Stimulated activated CD4-positive, alpha-beta T cell treated with anti-CD3 and anti-CD28 coated beads, Interleukin-15, amount 100 ng/mL, for 24 hours (primary cell): ENCODE measurements around the gene HRC.
"Not testable (repeated sequence)": the region's sequence is repeated elsewhere in the genome, so short reads cannot be mapped to it uniquely, and the experiment has no call there.

Source experiments
- DNase-seq: peaks from one replicate; pipeline ENCODE4 v3.0.0-alpha.2; 2020

Gene HRC

DNA sequence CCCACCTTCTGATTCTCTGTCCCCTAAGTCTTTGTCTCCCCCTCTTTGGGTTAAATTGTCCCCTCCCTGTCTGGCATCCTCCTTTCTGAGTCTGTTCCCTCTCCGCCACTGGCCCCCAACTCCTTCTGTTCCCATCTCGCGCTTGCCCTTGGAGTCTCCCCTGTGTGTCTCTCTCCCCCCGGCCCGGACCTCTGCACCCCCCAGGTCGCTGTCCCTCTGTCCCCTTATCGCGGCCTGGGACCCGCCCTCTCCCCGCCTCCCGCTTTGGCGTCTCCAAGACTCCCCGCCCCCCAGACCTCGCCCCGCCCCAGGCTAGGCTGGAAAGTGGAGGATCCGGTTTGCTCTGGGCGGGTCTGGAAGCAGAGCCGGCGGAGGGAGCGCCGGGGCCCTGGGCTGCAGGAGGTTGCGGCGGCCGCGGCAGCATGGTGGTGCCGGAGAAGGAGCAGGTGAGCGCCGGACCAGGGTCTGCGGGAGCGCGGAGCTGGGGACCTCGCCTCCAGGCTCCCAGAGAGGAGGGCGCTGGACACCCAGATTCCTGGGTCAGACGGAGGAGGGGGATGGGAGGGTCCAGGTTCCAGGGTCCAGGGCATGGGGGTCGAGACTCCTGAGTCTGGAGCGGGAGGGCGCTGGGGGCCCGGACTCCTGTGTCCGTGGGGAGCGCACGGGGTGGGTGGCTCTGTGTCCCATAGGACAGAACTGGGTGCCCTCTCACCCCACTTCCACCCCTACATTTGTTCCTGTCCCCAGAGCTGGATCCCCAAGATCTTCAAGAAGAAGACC is 2.4 kb upstream of the HRC start, which contains the start of gene TRPM4:
TRPM4 (plus strand) TSS at position 348 of the 780 bp plus-strand sequence; CDS start at position 423, 75 bp downstream.
- DNase-seq, result peak; percentile 84

DNA sequence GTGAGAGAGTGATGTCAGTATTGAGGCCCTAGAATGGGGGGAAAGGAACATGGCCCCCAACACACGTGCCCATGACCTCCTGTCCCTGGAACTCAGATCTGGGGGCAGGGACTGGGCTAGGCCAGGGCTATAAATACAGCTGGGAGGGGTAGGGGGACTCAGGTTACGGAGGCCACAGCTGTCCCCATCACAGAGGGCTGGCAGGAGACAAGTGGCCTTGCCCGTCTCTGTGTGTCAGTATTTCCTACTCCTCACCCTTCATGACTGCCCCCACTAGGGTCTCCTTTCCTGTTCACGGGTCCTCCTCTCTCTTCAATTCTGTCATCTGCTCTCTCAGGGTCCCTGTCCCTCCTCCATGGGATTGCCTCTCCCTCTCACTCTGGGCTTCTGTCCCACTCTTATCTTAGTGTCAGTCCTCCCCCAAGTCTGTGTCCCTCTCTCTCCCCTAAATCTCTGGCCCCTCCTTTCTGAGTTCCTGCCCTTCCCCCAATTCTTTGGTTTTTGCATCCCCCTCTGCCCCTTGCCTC is 687 bp upstream of the HRC start:
- no peak for DNase-seq

DNA sequence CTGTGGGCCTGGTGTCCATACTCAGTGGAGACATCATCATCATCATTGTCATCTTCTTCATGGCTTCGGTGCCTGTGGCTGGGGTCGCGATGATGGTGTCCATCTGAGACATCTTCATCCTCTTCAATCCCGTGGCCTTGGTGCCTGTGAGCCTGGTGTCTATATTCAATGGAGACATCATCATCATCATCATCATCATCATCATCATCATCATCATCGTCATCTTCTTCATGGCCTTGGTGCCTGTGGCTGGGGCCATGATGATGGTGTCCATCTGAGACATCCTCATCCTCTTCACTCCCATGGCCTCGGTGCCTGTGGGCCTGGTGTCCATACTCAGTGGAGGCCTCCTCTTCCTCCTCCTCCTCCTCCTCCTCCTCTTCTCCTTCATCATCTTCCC is 917 bp downstream of the HRC start:
- no peak for DNase-seq

DNA sequence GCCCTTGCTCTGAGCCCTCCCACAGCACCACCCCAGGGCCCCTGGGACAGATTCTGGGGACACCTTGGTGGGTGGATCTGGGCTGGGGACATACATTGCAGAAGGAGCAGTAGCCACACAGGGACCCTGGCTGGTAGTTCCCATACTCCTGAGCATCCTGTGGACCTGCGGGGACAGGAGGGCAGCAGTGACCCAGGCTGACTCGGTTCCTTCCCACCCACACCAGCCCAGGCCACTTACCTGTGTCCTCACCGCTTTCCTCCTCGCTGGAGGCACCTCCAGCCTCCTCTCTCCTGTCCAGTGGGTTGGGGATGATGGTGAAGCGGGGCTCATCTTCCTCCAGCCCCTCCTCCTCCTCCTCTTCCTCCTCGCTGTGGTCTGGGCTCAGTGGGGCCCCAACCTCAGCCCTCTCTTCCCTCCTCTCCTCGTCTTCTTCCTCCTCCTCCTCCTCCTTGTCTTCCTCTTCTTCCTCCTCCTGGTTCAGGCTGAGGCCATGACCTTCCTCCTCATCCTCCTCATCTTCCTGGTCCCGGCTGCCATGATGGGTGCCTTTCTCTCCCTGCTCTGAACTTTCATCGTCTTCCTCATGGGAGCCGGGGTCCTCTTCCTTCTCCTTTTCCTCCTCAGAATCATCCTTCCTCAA is 1.9 kb downstream of the HRC start:
- no peak for DNase-seq

DNA sequence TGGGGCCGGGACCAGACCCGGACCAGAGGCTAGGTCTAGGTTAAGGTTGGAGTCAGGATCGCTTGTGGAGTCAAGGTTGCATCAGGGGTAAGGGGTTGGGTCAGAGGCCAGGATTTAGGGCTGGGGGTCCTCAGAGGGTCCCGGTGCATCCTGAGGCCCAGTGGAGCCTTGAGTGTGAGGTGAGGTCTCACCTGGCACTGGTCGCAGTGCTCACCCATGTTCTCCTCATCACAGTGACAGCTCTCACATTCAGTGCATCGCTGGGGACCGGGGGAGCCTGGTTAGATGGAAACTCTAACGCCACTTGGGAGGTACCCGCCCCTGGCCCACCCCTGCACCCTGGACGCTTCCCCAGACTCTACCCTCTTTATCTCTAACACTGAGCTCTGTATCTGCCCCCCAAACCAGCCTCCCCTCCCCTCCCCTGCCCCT is 3.1 kb downstream of the HRC start:
- no peak for DNase-seq

DNA sequence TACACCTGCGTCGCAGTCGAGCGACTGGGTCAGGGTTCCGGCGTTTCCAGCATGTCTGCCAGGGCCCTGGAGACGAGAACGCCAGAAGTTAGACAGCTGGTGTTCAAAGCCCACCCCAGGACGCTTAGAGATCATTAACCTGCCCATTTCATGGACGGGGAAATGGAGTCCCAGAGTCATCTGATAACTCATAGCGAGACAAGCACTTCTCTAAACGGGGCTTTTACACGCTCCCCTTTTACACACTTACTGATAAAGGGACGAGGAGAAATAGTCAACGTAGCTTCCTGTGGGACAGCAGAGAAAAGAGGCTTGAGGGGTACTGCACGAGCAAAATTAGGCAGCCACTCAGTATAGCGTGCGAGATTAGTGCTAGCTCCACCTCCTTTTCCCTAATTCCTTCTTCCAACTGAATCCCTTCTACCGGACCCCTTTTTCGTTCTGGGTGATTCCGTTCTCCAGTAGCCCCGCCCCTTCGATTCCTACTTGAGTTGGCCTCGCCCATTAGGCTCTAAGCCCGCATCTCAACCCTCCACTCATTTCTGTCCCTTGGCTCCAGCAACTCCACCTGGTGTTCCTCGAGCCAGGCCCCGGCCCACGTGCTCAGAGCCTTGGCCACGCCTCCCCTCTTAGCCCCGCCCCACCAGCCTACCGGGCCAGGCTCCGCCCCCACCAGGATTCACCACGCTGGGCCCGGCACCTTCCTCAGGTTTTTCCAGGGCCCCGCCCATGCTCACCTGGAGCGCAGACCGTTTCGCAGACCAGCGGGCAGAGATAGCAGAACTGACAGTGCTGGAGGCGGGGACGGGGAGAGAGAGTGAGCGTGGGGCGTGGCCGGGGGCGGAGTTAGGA is 3.7 kb downstream of the HRC start:
- peak; percentile 58 for DNase-seq

DNA sequence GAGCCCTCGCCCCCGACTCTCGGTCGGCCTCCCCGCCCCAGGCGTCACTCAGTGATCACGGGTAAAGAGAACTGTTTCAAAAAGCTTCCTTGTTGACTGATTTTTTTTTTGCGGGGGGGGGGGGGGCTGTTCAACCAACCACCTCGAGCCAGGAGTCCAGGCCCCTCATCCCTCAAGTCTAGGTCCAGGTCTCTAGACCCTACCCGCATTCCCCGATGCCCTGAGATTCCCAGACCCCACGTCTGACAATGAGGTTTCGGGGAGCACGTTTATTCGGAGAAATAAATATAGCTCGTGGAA is 4.3 kb downstream of the HRC start:
- no peak for DNase-seq

DNA sequence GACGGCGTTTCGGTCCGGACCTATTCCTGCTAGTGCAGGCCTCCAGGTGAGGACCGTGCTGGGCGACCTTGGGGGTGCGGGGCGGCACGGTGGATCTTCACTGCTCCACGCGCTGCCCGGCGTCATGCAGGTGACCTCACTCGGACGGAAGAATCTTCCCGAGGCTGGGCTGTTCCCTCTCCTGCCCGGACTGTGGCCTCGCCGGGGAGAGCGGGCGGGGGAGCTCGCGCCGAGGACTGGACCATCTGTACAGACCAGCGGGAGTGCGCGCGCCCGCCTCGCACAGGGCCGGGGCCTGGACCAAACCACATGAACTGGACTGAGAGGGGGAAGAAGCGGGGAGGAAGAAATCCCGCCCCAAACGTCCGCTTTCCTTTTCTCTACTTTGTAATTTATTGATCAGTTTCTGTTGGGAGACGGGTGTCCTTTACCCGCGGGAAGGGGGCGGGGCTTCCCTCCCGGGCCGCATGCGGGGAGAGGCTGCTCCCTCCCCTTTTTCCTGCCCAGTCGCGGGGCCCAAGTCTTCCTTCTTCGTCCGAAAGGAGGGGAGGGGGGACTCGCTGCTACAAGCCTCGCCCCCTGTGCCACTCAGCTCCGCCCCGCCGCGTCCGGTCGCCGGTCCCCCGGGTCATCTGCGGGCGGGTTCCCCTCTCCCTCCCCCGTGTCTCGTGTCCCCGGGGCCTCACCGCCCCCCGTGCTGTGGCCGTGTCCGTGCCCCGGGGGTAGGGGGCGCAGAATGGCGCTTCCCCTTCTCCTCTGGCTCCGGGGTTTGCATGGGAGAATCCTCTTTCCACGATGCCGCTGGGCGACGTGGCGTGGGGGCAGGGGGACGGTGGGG is 4.9 kb downstream of the HRC start:
- DNase-seq, result peak; percentile 67

DNA sequence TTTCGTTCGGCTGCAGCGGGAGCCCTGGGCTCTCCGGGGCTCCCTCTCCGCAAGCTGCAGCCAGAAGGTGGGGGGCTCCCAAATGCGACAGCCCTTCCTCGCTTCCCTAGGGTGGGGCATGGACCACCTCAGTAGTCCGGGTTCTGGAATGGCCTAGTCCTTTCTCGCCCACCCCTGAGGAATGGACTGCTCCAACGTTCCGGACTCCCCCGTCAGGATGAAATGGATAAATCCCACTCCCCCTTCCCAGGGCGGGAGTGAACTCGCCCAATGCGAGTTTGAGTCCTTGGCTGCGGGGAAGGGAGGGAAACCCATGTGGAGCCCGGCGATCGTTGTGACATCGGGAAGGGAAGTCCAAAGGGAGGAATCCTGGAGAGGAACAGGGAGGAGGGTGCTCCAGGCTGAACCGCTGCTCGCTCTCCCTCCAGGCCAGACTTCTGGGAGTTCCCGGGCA is 5.5 kb downstream of the HRC start:
- no peak for DNase-seq

DNA sequence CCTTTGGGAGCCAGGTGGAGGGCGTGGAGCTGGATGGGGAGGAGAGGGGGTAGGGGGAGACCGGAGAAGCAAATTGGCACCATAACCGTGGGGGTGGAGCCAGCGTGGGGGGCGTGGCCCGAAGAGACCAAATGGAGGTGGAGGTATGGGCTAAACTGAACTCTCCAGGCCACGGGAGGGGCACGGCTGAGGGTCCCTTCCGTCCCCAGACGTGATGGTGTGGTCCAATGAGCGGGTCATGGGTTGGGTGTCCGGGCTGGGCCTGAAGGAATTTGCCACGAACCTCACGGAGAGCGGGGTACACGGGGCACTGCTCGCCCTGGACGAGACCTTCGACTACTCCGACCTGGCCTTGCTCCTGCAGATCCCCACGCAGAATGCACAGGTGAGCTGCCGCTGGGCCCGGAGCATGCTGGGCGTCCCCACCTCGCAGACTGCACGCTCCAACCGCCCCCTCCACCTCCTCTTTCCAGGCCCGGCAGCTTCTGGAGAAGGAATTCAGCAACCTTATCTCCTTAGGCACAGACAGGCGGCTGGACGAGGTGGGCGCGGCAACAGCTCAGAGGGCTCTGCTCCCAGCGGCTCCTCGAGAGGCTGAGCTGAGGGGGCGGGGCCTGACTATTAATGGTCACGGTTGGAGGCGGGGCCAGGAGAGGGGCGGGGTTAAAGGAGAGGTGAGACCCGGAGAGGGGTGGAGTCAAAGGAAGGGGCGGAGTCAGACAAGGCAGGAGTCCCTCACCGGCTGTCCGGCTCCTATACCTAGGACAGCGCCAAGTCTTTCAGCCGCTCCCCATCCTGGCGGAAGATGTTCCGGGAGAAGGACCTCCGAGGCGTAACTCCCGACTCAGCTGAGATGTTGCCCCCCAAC is 6.2 kb downstream of the HRC start:
- DNase-seq, result peak; percentile 91

DNA sequence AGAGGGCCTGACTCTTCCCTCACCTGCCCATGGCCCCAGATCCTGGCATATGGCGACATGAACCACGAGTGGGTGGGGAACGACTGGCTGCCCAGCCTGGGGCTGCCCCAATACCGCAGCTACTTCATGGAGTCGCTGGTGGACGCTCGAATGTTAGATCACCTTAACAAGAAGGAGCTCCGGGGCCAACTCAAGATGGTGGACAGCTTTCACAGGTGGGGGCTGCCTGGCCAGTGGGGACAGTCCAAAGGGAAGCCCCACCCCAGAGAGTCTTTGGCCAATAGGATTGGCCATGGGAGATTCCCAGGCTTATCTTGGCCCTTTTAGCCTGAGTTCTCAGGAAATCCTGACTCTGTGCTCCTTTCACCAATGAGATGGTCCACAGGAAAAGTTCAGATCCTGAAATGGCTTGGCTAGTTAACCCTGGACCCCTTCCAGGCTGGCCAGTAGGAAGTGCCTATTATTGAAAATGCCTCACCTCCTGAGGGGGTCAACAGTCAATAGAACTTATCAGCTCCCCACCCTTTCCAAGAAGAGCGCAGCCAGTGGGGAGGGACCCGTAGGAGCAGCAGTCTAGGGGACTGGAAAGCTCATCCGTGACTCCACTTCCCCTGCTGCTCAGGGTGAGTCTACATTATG is 7.0 kb downstream of the HRC start:
- DNase-seq, result no peak

DNA sequence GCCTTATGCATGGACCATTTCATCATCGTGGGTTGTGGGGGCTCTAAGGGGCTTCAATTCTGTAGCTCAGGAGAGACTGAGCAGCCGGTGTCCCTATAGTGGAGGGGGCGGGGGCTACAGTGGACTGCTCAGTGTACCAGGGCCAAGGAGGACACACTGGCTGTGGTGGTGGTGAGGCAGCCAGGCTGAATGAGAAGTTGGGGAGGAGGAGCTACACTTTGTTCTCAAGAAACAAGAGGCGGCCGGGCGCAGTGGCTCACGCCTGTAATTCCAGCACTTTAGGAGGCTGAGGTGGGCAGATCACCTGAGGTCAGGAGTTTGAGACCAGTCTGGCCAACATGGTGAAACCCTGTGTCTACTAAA is 8.8 kb downstream of the HRC start:
- not testable (repeated sequence) for DNase-seq

DNA sequence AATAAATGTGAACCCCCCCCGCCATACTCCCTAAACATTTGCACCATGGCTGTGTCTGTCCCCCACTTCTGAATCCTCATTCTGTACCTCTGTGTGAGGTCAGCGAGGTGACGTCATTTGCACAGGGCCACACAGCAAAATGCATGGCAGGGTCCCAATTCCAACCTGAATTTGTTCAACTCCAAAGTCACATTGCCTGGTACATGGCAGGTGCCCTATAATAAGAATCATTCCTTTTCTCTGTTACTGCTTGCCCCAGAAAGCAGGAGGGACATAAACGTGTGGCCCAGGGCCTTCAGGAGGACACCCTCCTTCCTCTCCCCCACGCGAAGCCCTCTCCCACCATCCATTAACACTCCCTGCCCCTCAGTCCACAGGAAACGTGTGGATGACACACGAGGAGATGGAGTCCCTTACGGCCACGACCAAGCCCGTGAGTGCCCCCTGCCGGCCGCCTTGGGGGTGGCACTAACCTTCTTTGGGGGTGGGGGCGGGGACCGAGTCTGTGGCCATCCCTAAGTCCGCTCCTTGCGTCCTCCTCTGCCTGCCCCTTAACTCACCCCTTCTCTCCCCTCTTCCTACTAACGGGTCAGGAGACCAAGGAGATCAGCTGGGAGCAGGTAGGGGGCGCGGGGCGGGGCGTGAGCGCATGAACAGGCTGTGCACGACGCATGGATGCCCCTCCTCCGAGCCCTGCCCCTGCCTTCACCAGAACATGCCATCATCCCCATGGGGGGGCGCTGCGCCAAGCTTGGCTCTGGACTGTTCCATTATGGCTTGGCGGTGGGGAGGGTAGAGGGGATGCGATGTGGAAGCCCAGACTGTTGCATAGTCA is 9.4 kb downstream of the HRC start:
- DNase-seq, result peak; percentile 85

DNA sequence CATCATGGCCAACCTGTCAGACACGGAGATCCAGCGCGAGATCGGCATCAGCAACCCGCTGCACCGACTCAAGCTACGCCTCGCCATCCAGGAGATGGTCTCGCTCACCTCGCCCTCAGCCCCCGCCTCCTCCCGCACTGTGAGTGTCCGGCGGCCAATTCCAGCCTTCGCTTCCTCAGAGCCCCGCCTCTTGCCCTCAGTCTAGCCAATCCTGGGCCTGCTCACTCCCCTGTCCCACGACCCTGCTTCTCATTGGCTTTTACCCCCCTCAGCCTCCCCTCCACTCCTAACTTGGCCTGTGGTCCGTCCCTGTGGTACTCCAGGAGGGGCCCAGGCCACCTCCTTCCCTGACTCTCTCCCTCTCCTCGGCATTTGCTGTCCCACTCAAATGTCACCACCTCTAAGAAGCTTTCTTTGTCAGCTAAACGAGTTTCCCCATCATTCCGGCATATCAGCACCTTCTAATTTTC is 12.3 kb downstream of the HRC start:
- DNase-seq, result peak; percentile 87

DNA sequence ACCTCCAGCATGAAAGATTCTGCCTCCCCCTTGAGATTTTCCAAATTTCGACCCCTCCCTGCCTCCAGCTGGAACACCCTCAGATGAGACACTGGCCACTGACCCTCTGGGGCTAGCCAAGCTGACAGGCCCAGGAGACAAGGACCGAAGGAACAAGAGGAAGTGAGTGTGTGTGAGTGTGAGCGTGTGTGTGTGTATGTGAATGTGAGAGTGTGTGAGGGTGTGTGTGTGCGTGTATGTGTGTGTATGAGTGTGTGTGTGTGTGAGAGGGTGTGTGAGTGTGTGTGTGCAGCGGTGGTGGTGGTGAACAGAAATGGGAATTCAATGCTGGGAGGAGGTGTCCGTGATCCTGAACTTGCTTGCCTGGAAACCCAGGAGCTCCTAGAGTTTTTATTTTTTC is 13.8 kb downstream of the HRC start:
- DNase-seq, result no peak

DNA sequence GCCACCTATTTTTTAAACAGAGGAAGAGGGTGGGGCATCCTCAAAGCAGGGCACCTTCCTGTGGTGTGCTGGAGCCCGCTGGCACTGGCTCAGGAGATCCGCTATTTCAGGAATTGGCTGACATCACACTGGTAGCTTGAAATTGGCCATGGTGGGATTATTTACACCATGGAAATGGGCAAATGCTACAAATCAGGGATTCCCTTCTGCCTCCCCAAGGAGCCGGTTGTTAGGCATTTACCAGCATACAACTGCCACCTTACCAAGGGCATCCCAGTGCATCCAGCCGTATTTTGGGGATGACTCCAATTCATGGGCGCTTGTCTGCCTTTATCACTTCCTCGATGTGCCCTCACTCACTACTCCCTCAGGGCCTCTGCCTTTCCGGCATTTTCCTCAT is 14.2 kb downstream of the HRC start:
- no peak for DNase-seq

DNA sequence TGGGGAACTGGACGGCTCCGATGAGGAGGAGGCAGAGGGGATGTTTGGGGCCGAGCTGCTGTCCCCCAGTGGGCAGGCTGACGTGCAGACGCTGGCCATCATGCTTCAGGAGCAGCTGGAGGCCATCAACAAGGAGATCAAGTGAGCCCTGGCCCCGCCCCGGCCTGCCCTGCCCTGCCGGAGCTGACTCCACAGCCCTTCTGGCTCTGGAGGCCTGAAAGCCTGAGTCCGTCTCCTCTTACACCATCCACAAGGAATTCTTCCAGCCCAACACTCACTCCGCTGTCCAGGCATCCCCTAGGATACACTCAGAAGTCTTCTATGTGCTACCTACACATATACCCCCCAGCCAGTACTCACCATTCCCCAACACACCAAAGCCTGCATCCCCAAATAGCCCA is 18.4 kb downstream of the HRC start:
- DNase-seq, result no peak

DNA sequence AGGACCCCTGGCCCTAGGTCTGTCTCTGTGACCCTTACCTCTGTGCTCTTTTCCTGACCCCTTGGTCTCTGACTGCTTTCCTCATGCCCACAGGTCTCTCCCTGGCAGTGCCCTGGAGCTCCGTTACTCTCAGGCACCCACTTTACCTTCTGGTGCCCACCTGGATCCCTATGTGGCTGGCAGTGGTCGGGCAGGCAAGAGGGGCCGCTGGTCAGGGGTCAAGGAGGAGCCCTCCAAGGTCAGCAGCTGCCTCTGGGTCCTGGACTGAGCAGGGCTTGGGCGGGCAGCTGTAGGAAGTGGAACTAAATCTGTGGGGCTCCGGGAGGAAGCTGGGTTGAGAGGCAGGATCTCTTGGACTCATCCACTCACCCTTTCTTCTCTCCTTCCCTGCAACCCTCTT is 19.5 kb downstream of the HRC start:
- no peak for DNase-seq

DNA sequence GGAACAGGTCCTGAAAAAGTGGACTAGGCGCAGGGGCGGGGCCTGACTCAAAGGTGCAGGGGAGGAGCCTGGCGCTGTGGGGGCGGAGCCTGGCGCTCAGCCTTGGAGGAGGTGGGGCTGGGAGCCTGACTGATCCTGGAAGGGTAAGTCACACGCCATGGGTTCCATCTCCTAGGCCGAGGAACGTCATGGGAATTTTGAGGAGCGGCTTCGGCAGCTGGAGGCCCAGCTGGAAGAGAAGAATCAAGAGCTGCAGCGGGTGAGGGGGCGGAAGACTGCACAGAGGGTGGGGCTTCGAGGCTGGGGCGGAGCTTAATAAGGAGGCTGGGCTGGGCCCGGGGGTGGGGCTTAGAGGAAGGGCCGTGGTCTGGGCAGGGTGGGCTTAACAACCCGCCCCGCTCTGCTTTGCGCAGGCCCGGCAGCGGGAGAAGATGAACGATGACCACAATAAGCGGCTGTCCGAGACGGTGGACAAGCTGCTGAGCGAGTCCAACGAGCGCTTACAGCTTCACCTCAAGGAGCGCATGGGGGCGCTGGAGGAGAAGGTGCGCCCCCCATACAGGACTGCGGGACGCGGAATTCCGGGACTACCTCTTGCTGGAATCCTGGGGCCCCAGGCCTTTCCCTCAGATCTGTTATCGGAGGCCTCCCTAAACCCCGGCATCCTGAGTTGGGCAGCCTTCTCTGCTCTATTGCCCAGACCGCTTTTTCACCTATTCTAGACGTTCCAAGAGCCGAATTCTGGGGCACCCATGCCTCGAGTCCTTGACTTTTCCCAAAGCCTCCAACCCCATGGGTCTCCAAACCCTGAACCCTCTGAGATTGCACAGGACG is 21.4 kb downstream of the HRC start:
- peak; percentile 68 for DNase-seq
